Epithelial cell of esophagus (primary cell): ENCODE results near the gene WDR46.
A peak's percentile ranks its signal among the peaks of the same experiment; 100 is the strongest.
"Not testable (repeated sequence)": the region's sequence is repeated elsewhere in the genome, so short reads cannot be mapped to it uniquely, and the experiment has no call there.

Experiments used
- DNase-seq: peaks from one replicate; pipeline ENCODE4 v3.0.0; 2010; ENCODE audit warnings: low read depth
- H3K4me3 ChIP-seq: 2 replicates; pipeline ENCODE4 v1.5.1; 2011; ENCODE audit warnings: mild to moderate bottlenecking, low read length, control low read depth
- TF ChIP-seq, protein P1 (sequence below): IDR thresholded peaks from 2 replicates; pipeline ENCODE4 v1.5.1; 2011; ENCODE audit warnings: low read depth, mild to moderate bottlenecking, low read length, control low read depth, inconsistent platforms; ENCODE audit not compliant: insufficient read depth; ENCODE audit errors: missing control alignments

The WDR46 gene

GRCh38 chr6:33272275-33273128, 16.5 kb downstream of the WDR46 start:
- DNase-seq = no peak
- peak overlapping the region; percentile 100 for H3K4me3 ChIP-seq
- TF ChIP-seq, protein P1, sequence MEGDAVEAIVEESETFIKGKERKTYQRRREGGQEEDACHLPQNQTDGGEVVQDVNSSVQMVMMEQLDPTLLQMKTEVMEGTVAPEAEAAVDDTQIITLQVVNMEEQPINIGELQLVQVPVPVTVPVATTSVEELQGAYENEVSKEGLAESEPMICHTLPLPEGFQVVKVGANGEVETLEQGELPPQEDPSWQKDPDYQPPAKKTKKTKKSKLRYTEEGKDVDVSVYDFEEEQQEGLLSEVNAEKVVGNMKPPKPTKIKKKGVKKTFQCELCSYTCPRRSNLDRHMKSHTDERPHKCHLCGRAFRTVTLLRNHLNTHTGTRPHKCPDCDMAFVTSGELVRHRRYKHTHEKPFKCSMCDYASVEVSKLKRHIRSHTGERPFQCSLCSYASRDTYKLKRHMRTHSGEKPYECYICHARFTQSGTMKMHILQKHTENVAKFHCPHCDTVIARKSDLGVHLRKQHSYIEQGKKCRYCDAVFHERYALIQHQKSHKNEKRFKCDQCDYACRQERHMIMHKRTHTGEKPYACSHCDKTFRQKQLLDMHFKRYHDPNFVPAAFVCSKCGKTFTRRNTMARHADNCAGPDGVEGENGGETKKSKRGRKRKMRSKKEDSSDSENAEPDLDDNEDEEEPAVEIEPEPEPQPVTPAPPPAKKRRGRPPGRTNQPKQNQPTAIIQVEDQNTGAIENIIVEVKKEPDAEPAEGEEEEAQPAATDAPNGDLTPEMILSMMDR = no peak

DNA sequence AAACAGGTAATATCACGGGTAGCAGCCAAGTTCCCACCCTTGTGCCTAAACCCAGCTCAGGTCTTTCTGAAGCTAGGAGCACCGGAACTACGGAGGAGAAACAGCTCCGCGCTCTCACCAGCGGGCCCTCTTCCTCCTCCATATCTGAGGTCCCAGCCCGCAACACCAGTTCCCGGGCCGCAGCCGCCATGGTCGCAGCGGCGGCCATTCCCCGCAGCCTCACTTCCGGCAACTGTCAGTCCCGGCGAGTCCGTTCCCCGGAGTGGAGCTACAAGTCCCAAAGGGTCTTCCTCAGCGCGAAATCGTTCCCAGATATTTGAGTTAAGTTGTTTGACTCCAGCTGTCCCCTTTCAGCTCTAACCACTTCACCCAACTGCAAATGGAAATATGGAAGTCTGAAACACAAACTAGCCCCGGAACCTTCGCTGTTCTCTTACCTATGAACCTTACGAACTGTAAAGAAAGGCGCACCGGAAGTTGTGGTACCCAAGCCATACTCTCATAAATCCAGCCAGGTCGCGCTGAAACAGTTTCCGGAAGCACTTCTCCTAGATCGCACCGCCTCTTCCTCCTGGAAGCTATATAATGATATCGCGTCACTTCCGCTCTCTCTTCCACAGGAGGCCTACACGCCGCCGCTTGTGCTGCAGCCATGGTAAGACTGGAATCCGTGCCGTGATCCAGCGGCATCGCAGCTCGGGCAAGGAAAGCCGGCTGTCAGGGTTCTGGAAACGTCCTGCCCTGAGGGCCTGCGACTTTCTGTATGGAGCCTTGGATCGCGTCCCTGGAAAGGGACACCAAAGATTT, 17.4 kb downstream of the WDR46 start, which contains the start of the genes RPS18 and VPS52:
Gene RPS18, plus strand, starts transcription at position 608 of the 807 bp plus-strand sequence. Its CDS starts 45 bp downstream, at position 653.
Gene VPS52, minus strand, starts transcription at position 409 of the 807 bp plus-strand sequence. Its CDS starts 201 bp downstream, at position 208.
- peak; percentile 99 for DNase-seq
- TF ChIP-seq, protein P1 = no peak
- peak within 1 kb of the TSS; percentile 100 for H3K4me3 ChIP-seq

GRCh38 chr6:33271117-33271467, 17.9 kb downstream of the WDR46 start:
- H3K4me3 ChIP-seq = peak overlapping the region; percentile 100
- DNase-seq = no peak
- TF ChIP-seq, protein P1 = no peak

DNA sequence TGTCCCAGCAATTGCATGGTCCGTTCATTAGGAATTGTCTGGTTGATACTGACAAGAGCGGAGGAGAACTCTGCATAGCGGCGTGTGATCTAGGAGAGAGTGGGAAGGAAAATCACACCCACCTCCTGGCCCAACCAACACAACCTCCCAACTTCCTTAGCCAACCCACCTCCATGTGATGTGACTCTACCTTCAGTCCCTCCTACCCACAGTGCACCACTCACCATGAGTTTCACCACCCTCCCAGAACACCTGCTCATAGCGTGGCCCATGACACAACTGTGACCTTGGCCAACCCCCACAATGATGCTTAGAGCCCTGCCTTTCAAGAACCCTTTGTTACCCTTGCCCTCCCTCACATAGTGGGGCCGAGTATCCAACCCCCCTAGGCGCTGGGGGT, 25.0 kb downstream of the WDR46 start:
- no peak overlapping the region for H3K4me3 ChIP-seq
- TF ChIP-seq, protein P1 = no peak
- no peak for DNase-seq

- DNase-seq, H3K4me3 ChIP-seq: not testable (repeated sequence)
These were observed 26.5 kb downstream of the WDR46 start for GRCh38 chr6:33262490-33262889.

GRCh38 chr6:33259032-33259431, 30.0 kb downstream of the WDR46 start:
- DNase-seq = peak; percentile 81
- TF ChIP-seq, protein P1 = no peak
- no peak overlapping the region for H3K4me3 ChIP-seq

DNA sequence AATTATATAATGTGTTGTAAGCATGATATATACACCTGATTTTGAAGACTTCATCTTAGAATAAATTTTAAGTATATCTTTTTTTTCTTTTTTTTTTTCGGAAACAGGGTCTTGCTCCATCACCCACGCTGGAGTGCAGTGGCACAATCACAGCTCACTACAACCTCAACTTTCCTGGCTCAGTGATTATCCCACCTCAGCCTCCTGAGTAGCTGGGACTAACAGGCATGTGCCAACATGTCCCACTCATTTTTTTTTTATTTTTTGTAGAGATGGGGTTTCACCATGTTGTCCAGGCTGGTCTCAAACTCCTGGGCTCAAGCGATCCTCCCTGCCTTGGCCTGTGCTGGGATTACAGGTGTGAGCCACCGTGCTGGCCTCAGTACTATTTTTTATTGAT, 34.4 kb downstream of the WDR46 start:
- no peak overlapping the region for H3K4me3 ChIP-seq
- TF ChIP-seq, protein P1 = no peak
- peak; percentile 46 for DNase-seq
